ENCODE results near the gene TIMP2.

TIMP2 gene

DNA sequence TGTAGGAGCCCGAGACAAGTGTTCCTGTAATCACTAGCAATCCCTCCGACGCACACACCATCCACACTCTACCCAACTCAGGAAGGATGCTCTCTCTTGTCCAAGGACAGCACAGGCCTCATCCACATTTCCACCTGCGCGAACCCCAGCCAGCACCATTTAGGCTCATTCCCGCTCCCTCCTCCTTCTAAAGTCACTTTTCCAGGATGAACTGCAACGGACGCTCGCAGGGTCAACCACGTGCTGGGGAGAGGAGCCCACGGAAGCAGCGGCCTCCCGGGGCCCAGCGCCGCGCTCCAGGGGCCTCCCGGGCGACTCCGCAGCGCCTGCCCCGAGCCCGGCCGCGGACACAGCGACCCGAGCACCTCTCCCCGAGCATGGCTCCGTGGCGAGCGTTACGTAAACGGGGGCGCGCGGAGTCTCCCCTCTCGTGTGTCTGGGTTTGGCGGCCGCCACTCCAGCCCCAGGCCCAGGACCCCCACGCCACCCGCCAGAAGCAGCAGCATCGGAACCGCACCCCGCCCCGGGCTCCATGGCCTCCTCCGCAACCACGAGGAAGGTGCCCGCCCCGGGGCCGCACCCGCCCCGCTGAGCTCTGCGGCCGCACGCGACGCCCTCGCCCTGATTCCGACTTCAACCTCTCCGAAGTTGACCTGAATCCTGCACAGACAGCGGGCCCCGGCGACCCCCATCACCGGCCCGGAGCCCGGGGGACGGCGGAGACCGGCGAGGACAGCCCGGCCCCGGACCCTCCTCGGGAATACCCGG lies 85.2 kb downstream of the TIMP2 start:
- TF ChIP-seq FOXP2 (optimal IDR thresholded peaks at IDR 0.05; ENCODE audit: borderline replicate concordance, extremely low read depth, extremely low read length, insufficient read depth) (no peak), SIN3A (IDR thresholded peaks at IDR 0.05; ENCODE audit: borderline replicate concordance, insufficient read depth, low read length) (no peak), POLR2AphosphoS5 (IDR thresholded peaks at IDR 0.05; ENCODE audit: low read depth, low read length) (no peak), TAF1 (IDR thresholded peaks at IDR 0.05; ENCODE audit: borderline replicate concordance, insufficient read depth, low read length) (peak; percentile 26; the same call in 1 of the 2 replicates)
- TF ChIP-seq, protein P1, sequence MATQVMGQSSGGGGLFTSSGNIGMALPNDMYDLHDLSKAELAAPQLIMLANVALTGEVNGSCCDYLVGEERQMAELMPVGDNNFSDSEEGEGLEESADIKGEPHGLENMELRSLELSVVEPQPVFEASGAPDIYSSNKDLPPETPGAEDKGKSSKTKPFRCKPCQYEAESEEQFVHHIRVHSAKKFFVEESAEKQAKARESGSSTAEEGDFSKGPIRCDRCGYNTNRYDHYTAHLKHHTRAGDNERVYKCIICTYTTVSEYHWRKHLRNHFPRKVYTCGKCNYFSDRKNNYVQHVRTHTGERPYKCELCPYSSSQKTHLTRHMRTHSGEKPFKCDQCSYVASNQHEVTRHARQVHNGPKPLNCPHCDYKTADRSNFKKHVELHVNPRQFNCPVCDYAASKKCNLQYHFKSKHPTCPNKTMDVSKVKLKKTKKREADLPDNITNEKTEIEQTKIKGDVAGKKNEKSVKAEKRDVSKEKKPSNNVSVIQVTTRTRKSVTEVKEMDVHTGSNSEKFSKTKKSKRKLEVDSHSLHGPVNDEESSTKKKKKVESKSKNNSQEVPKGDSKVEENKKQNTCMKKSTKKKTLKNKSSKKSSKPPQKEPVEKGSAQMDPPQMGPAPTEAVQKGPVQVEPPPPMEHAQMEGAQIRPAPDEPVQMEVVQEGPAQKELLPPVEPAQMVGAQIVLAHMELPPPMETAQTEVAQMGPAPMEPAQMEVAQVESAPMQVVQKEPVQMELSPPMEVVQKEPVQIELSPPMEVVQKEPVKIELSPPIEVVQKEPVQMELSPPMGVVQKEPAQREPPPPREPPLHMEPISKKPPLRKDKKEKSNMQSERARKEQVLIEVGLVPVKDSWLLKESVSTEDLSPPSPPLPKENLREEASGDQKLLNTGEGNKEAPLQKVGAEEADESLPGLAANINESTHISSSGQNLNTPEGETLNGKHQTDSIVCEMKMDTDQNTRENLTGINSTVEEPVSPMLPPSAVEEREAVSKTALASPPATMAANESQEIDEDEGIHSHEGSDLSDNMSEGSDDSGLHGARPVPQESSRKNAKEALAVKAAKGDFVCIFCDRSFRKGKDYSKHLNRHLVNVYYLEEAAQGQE (IDR thresholded peaks at IDR 0.05; ENCODE audit: insufficient read depth in 1 of 2, low read depth in 2 of 2, low read length in 2 of 2) = no peak

DNA sequence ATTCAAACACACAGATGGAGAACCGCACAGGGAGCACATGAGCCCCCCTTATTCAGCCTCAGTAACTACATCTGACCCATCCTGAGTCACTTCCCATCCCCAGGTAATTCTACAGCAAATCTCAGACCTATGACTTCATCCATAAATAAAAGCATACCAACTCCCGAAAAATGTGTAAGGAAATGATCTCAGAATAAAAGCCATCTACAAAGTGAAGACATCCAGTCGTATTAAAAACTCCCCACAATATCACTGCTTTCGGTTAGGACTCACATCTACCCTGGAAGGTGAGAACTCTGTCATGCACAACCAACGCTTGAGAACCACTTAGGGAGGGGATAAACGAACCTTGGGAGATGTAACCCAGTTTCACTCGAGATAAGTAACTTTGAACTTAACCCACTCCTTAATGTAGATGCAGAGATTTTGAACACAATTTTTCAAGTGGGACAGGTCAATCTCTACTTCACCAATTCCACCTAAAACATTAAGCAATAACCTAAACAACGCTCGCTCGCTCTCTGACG lies 85.9 kb downstream of the TIMP2 start:
- TF ChIP-seq TAF1 (IDR thresholded peaks at IDR 0.05; ENCODE audit: borderline replicate concordance, insufficient read depth, low read length) (no peak), SIN3A (IDR thresholded peaks at IDR 0.05; ENCODE audit: borderline replicate concordance, insufficient read depth, low read length) (no peak), POLR2AphosphoS5 (IDR thresholded peaks at IDR 0.05; ENCODE audit: low read depth, low read length) (no peak)
- TF ChIP-seq, protein P1 (IDR thresholded peaks at IDR 0.05; ENCODE audit: insufficient read depth in 1 of 2, low read depth in 2 of 2, low read length in 2 of 2) = no peak

DNA sequence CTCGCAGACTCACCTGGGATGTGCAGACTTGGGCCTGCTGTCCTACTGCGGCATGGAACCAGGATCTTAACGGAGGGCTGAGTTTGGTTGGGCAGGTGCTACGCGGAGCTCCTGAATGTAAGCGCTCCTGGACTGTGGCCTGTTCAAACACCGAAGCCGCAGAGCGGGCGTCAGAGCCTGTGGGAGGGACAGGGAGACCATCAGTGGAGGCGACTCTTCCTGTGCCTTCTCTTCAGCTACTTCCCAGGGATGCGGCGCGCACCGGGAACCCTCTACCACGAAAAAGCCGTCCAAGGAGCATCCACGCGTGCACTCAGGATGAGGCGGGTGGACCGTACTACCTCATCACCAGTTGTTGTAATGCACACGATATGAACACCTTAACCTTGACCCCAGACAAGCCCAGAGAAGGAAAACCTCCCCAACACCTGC lies 86.6 kb downstream of the TIMP2 start:
- TF ChIP-seq POLR2AphosphoS5 (IDR thresholded peaks at IDR 0.05; ENCODE audit: low read depth, low read length) = no peak

DNA sequence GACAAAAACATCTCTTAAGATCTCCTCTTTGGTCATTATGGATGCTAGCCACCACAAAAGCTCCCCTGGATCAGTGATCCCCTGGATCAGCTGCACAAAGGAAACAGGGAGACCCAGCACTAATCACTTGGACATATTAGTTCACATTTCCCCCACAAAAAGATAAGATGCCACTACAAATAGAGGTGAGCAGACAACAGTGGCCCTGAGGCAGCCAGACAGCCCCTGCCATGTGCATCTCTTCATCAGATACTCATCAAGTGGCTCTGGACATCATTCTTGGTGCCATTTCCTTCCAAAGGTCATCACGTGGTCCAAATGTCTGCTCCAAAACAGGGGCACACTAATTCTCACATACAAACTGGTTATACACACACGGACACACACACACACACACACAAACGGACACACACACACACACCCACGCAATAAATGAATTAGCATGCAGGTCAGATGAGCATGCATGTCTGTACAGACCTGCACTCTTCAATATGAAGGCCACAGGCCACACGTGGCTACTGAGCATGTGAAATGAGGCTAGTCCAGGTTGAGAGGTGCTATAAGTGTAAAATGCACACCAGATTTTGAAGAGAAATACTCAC lies 88.7 kb downstream of the TIMP2 start:
- TF ChIP-seq TAF1 (IDR thresholded peaks at IDR 0.05; ENCODE audit: borderline replicate concordance, insufficient read depth, low read length) (no peak), SIN3A (IDR thresholded peaks at IDR 0.05; ENCODE audit: borderline replicate concordance, insufficient read depth, low read length) (no peak), FOXP2 (optimal IDR thresholded peaks at IDR 0.05; ENCODE audit: borderline replicate concordance, extremely low read depth, extremely low read length, insufficient read depth) (no peak), POLR2AphosphoS5 (IDR thresholded peaks at IDR 0.05; ENCODE audit: low read depth, low read length) (no peak)
- TF ChIP-seq, protein P1 (IDR thresholded peaks at IDR 0.05; ENCODE audit: insufficient read depth in 1 of 2, low read depth in 2 of 2, low read length in 2 of 2) = no peak

DNA sequence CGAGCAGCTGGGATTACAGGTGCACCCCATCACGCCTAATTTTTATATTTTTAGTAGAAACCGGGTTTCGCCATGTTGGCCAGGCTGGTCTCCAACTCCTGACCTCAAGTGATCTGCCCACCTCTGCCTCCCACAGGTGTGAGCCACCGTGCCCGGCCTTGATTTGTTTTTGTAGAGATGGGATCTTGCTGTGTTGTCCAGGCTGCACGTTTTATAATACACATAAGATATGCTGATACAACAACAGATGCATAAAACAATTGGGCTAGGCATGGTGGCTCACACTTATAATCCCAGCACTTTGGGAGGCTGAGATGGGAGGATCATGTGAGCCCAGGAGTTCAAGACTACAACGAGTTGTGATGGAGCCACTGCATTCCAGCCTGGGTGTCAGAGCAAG lies 90.6 kb downstream of the TIMP2 start:
- TF ChIP-seq, protein P1 (IDR thresholded peaks at IDR 0.05; ENCODE audit: insufficient read depth in 1 of 2, low read depth in 2 of 2, low read length in 2 of 2) = no peak
- TF ChIP-seq FOXP2 (optimal IDR thresholded peaks at IDR 0.05; ENCODE audit: borderline replicate concordance, extremely low read depth, extremely low read length, insufficient read depth) = no peak
- no peak for TF ChIP-seq SIN3A (IDR thresholded peaks at IDR 0.05; ENCODE audit: borderline replicate concordance, insufficient read depth, low read length)
- no peak for TF ChIP-seq TAF1 (IDR thresholded peaks at IDR 0.05; ENCODE audit: borderline replicate concordance, insufficient read depth, low read length)
- TF ChIP-seq POLR2AphosphoS5 (IDR thresholded peaks at IDR 0.05; ENCODE audit: low read depth, low read length) = no peak
